GM12874 (cell line): ENCODE data around the gene SLC22A23.

ENCODE experiments used
- CTCF ChIP-seq: IDR thresholded peaks from 2 replicates; pipeline ENCODE4 v1.5.1; 2011; ENCODE audit warnings: low read depth, mild to moderate bottlenecking, control low read depth, low read length, moderate library complexity; ENCODE audit not compliant: insufficient read depth

The SLC22A23 gene

GRCh38 chr6:3449750-3450305 lies 7.0 kb downstream of the SLC22A23 start:
- TF ChIP-seq CTCF: no peak

- no peak for TF ChIP-seq CTCF
Measured at GRCh38 chr6:3449321-3449720, 7.5 kb downstream of the SLC22A23 start.

- no peak for TF ChIP-seq CTCF
Measured at GRCh38 chr6:3447005-3447404, 9.8 kb downstream of the SLC22A23 start.

- TF ChIP-seq CTCF: no peak
Measured at GRCh38 chr6:3446184-3446583, 10.7 kb downstream of the SLC22A23 start.

GRCh38 chr6:3444276-3445088 lies 12.4 kb downstream of the SLC22A23 start:
- TF ChIP-seq CTCF: no peak

GRCh38 chr6:3443221-3443515 lies 13.7 kb downstream of the SLC22A23 start:
- TF ChIP-seq CTCF: no peak

- TF ChIP-seq CTCF: no peak
Measured at GRCh38 chr6:3442431-3443220, 14.2 kb downstream of the SLC22A23 start.
